ENCODE measurements around the gene KCNK6. TPM values are rescaled to one million over a fixed set of nuclear protein-coding genes. Genes with fewer than 3 reads are reported as not detected.
A peak's percentile ranks its signal among the peaks of the same experiment; 100 is the strongest.

KCNK6 gene
- total and polyA plus RNA-seq, 2 experiments from 2014 or later = 9.0 to 14.6 TPM

DNA sequence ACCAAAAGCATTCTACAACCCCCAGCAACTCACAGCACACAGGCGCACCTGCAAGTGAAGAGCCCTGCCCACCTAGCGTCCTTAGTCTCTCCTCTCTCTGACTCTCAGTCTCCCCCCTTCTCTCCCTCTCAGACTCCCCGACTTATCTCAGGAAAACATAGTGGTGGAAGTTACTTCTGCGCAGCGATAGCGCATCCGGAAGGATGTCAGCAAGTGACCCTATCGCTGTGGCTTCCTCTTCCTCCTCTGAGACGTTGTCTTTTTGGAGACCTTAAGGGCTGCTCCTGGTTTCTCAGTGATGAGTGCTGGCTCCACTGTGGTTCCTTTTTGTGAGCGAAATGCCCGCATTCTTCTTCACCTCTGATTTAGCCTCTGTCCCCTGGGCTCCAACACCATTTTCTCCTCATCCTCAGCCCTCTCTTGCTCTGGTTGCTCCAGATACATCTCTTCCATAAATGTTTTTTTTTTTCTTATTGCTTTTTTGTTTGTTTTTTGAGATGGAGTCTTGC lies 2.5 kb upstream of the KCNK6 start:
- Mint-ChIP-seq H3K27ac (no peak overlapping the region), H3K4me1 (peaks cover 29% of the 10 kb centered on the region), H3K4me3 (peak overlapping the region; percentile 45), H3K9me3 (no peaks in the 10 kb centered on the region), H3K27me3 (ENCODE audit: insufficient read depth, low read depth, poor library complexity) (peaks cover 53% of the 10 kb centered on the region), H3K36me3 (ENCODE audit: low read depth) (no peaks in the 10 kb centered on the region; the same call in 2 of the 3 replicates)
- no peak overlapping the region for H3K4me3 ChIP-seq
- H3F3A ChIP-seq (replicated peaks; ENCODE audit: low read depth) = peaks cover 15% of the 10 kb centered on the region
- peaks cover 36% of the 10 kb centered on the region for H3K27me3 ChIP-seq (ENCODE audit: insufficient read depth)
- TF ChIP-seq ETS1 (IDR thresholded peaks at IDR 0.05) (no peak), NANOG (IDR thresholded peaks at IDR 0.05; ENCODE audit: borderline replicate concordance) (no peak), ZNF462 (CRISPR knock-in tag; IDR thresholded peaks at IDR 0.05) (no peak), EZH2phosphoT487 (IDR thresholded peaks at IDR 0.05; ENCODE audit: unreplicated experiment) (no peak), EZH2 (IDR thresholded peaks at IDR 0.05; ENCODE audit: low read depth, unreplicated experiment) (no peak), ZNF331 (CRISPR knock-in tag; IDR thresholded peaks at IDR 0.05; ENCODE audit: low read depth) (no peak), CREB1 (CRISPR knock-in tag; IDR thresholded peaks at IDR 0.05; ENCODE audit: low read depth) (no peak), JUNB (IDR thresholded peaks at IDR 0.05; ENCODE audit: unreplicated experiment) (no peak), ZNF114 (CRISPR knock-in tag; IDR thresholded peaks at IDR 0.05) (no peak), STAT1 (IDR thresholded peaks at IDR 0.05; ENCODE audit: unreplicated experiment) (no peak)
- TF ChIP-seq, protein P1, sequence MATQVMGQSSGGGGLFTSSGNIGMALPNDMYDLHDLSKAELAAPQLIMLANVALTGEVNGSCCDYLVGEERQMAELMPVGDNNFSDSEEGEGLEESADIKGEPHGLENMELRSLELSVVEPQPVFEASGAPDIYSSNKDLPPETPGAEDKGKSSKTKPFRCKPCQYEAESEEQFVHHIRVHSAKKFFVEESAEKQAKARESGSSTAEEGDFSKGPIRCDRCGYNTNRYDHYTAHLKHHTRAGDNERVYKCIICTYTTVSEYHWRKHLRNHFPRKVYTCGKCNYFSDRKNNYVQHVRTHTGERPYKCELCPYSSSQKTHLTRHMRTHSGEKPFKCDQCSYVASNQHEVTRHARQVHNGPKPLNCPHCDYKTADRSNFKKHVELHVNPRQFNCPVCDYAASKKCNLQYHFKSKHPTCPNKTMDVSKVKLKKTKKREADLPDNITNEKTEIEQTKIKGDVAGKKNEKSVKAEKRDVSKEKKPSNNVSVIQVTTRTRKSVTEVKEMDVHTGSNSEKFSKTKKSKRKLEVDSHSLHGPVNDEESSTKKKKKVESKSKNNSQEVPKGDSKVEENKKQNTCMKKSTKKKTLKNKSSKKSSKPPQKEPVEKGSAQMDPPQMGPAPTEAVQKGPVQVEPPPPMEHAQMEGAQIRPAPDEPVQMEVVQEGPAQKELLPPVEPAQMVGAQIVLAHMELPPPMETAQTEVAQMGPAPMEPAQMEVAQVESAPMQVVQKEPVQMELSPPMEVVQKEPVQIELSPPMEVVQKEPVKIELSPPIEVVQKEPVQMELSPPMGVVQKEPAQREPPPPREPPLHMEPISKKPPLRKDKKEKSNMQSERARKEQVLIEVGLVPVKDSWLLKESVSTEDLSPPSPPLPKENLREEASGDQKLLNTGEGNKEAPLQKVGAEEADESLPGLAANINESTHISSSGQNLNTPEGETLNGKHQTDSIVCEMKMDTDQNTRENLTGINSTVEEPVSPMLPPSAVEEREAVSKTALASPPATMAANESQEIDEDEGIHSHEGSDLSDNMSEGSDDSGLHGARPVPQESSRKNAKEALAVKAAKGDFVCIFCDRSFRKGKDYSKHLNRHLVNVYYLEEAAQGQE (IDR thresholded peaks at IDR 0.05; ENCODE audit: unreplicated experiment) = no peak
- TF ChIP-seq, protein P2, sequence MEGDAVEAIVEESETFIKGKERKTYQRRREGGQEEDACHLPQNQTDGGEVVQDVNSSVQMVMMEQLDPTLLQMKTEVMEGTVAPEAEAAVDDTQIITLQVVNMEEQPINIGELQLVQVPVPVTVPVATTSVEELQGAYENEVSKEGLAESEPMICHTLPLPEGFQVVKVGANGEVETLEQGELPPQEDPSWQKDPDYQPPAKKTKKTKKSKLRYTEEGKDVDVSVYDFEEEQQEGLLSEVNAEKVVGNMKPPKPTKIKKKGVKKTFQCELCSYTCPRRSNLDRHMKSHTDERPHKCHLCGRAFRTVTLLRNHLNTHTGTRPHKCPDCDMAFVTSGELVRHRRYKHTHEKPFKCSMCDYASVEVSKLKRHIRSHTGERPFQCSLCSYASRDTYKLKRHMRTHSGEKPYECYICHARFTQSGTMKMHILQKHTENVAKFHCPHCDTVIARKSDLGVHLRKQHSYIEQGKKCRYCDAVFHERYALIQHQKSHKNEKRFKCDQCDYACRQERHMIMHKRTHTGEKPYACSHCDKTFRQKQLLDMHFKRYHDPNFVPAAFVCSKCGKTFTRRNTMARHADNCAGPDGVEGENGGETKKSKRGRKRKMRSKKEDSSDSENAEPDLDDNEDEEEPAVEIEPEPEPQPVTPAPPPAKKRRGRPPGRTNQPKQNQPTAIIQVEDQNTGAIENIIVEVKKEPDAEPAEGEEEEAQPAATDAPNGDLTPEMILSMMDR (conservative IDR thresholded peaks at IDR 0.05; ENCODE audit: low read depth in 2 of 2) = no peak
- DNase-seq (ENCODE audit: low spot score) (no peak), ATAC-seq (no peak)
- H3K4me1 ChIP-seq (ENCODE audit: insufficient read depth) = peaks cover 5% of the 10 kb centered on the region; the same call in 1 of the 2 replicates
- no peak overlapping the region for H2AFZ ChIP-seq
- peaks cover 2% of the 10 kb centered on the region; the same call in 1 of the 2 replicates for H4K20me1 ChIP-seq (replicated peaks; ENCODE audit: insufficient read depth)
- no peaks in the 10 kb centered on the region for H3K36me3 ChIP-seq (ENCODE audit: insufficient read depth)
- H3K4me2 ChIP-seq = no peak overlapping the region
- H3K27ac ChIP-seq (ENCODE audit: low read depth) = no peak overlapping the region
- H3K79me2 ChIP-seq (replicated peaks; ENCODE audit: insufficient read depth) = peaks cover 8% of the 10 kb centered on the region; the same call in 1 of the 2 replicates
- no peaks in the 10 kb centered on the region for H3K9me2 ChIP-seq (ENCODE audit: insufficient read depth)

All from GM23338 (cell line).